CD4-positive, alpha-beta T cell (primary cell): Measurements from ENCODE around the gene LRIG1. TPM values are rescaled to one million over a fixed set of nuclear protein-coding genes. Genes with fewer than 3 reads are reported as not detected.

Experiments used
- ATAC-seq: fragments of 200-7000 bp; cut with Tn5 transposase; one replicate; pipeline ENCODE4 v1.10.0; 2022; ENCODE audit warnings: mild to moderate bottlenecking; ENCODE audit not compliant: poor library complexity
- CTCF ChIA-PET: fragments of 350-600 bp; sonication (Branson Sonifier 250); formaldehyde crosslinking; loops from one replicate; lab custom pipeline; 2021; ENCODE audit warnings: antibody characterized with exemption, inconsistent platforms; lab: Charles Lee
- POLR2A ChIA-PET: fragments of 350-600 bp; sonication (Branson Sonifier 250); formaldehyde crosslinking; loops from one replicate; lab custom pipeline; 2021; ENCODE audit warnings: antibody characterized with exemption, inconsistent platforms; lab: Charles Lee
- DNase-seq, 14 experiments: peaks; one replicate each; pipeline ENCODE4 v3.0.0-alpha.2; 2013 to 2020; ENCODE audit warnings: mixed read lengths in 2 of 14
- H3K27ac ChIP-seq, 2 donors: one replicate each; pipeline versions ENCODE4 v1.5.1 to v1.7.0; 2013; ENCODE audit warnings: low read length in 2 of 2, low read depth in 1 of 2, mild to moderate bottlenecking in 1 of 2
- H3K27me3 ChIP-seq, 2 experiments: 1 replicate in 1 of 2; 2 replicates in 1 of 2; pipeline versions ENCODE4 v1.6.1 to v1.7.0; 2013; ENCODE audit warnings: low read length in 2 of 2, control low read depth in 1 of 2, mild to moderate bottlenecking in 1 of 2, moderate library complexity in 1 of 2; ENCODE audit not compliant: insufficient read depth in 2 of 2, control insufficient read depth in 1 of 2
- H3K36me3 ChIP-seq: one replicate; pipeline ENCODE4 v1.6.1; 2013; ENCODE audit warnings: low read length, control low read depth; ENCODE audit not compliant: insufficient read depth
- H3K4me1 ChIP-seq: one replicate; pipeline ENCODE4 v1.6.1; 2013; ENCODE audit warnings: low read length, control low read depth; ENCODE audit not compliant: insufficient read depth
- H3K4me3 ChIP-seq: one replicate; pipeline ENCODE4 v1.5.1; 2013; ENCODE audit warnings: mild to moderate bottlenecking, low read length, moderate library complexity
- H3K9me3 ChIP-seq, 2 experiments: 1 replicate in 1 of 2; 2 replicates in 1 of 2; pipeline versions ENCODE4 v1.6.1 to v1.7.0; 2013; ENCODE audit warnings: low read length in 2 of 2, mild to moderate bottlenecking in 2 of 2, control low read depth in 1 of 2, moderate library complexity in 1 of 2; ENCODE audit not compliant: control insufficient read depth in 1 of 2, insufficient read depth in 1 of 2
- H3K27ac Mint-ChIP-seq: one replicate; pipeline ENCODE4 v1.8.0; 2020; ENCODE audit warnings: mixed read lengths
- H3K27me3 Mint-ChIP-seq: one replicate; pipeline ENCODE4 v1.8.0; 2021; ENCODE audit warnings: mixed read lengths
- H3K36me3 Mint-ChIP-seq: one replicate; pipeline ENCODE4 v1.8.0; 2021; ENCODE audit warnings: low read depth, mixed read lengths
- H3K4me1 Mint-ChIP-seq: one replicate; pipeline ENCODE4 v1.8.0; 2021; ENCODE audit warnings: low read depth, mixed read lengths
- H3K4me3 Mint-ChIP-seq: one replicate; pipeline ENCODE4 v1.8.0; 2020; ENCODE audit warnings: mild to moderate bottlenecking, mixed read lengths
- H3K9me3 Mint-ChIP-seq: one replicate; pipeline ENCODE4 v1.8.0; 2020; ENCODE audit warnings: mixed read lengths
- CTCF ChIP-seq: fragments of 200-600 bp; IDR thresholded peaks from one replicate; pipeline ENCODE4 v1.8.0; 2022; ENCODE audit warnings: antibody characterized with exemption, mild to moderate bottlenecking
- intact Hi-C, 2 experiments: fragments of 100-400 bp; cut with DNase I in 1 of 2; cut with micrococcal nuclease in 1 of 2; formaldehyde crosslinking; loops; one replicate each; pipeline versions ENCODE4 v1.15.1 to v1.9.0; 2023 to 2025; cut with DNase I, micrococcal nuclease
- total RNA-seq, 174 experiments: library from RNA in 2 of 174; stranded (reverse) in 2 of 174; gene quantifications; one replicate each; pipeline ENCODE4 v1.2.3 and lab custom pipeline; 2021 to 2026

LRIG1 gene
- total RNA-seq, 2 experiments from 2014 or later, result 30.1 to 33.1 TPM

GRCh38 chr3:66493458-66494099 is 7.2 kb downstream of the LRIG1 start:
- no peak overlapping the region for H3K4me3 ChIP-seq
- ChIA-PET CTCF (interaction anchor here (1.6 kb wide), 1 partner anchor 10 kb away, joined by 6 read pairs; no protein-coding TSS in a partner anchor), POLR2A (interaction anchor here (1.5 to 2.1 kb wide), 2 partner anchors 11 to 13 kb away, joined by 7 to 9 read pairs; no protein-coding TSS in a partner anchor)
- no peak for ATAC-seq
- H3K36me3 Mint-ChIP-seq, result no peaks in the 10 kb centered on the region
- no peak overlapping the region for H3K27ac Mint-ChIP-seq
- TF ChIP-seq CTCF, result no peak
- H3K27me3 Mint-ChIP-seq, result no peaks in the 10 kb centered on the region
- peaks cover 97% of the 10 kb centered on the region for H3K4me1 Mint-ChIP-seq
- H3K9me3 Mint-ChIP-seq, result no peaks in the 10 kb centered on the region
- H3K4me1 ChIP-seq, result peaks cover 75% of the 10 kb centered on the region
- H3K27ac ChIP-seq, result no peak overlapping the region
- no peak for DNase-seq
- no peaks in the 10 kb centered on the region for H3K27me3 ChIP-seq
- peak overlapping the region; percentile 39 for H3K4me3 Mint-ChIP-seq
- intact Hi-C loops, result loop anchor here (2.0 to 10.0 kb wide), 2 partner anchors 17 to 189 kb away; no protein-coding TSS in a partner anchor
- H3K9me3 ChIP-seq, result no peaks in the 10 kb centered on the region
- no peaks in the 10 kb centered on the region for H3K36me3 ChIP-seq

GRCh38 chr3:66492672-66493071 is 8.2 kb downstream of the LRIG1 start:
- Mint-ChIP-seq H3K36me3 (no peaks in the 10 kb centered on the region), H3K27me3 (no peaks in the 10 kb centered on the region), H3K9me3 (no peaks in the 10 kb centered on the region), H3K4me3 (no peak overlapping the region), H3K4me1 (peaks cover 91% of the 10 kb centered on the region), H3K27ac (peak overlapping the region; percentile 43)
- no peak for TF ChIP-seq CTCF
- no peaks in the 10 kb centered on the region for H3K9me3 ChIP-seq
- no peaks in the 10 kb centered on the region for H3K36me3 ChIP-seq
- no peak overlapping the region for H3K4me3 ChIP-seq
- DNase-seq, result no peak
- no peak for ATAC-seq
- peaks cover 76% of the 10 kb centered on the region for H3K4me1 ChIP-seq
- ChIA-PET POLR2A (no interaction called here), CTCF (interaction anchor here (1.4 kb wide), 1 partner anchor 13 kb away, joined by 4 read pairs; no protein-coding TSS in a partner anchor)
- no peak overlapping the region for H3K27ac ChIP-seq
- no peaks in the 10 kb centered on the region for H3K27me3 ChIP-seq
- intact Hi-C loops, result loop anchor here in 1 of 2 experiments (10.0 kb wide), 1 partner anchor 188 kb away; no protein-coding TSS in a partner anchor

GRCh38 chr3:66492071-66492470 is 8.8 kb downstream of the LRIG1 start:
- ChIA-PET POLR2A (interaction anchor here (1.0 to 2.8 kb wide), 3 partner anchors 8 to 11 kb away, joined by 3 to 22 read pairs (median 19); partner anchors contain the start of gene LRIG1), CTCF (interaction anchor here (1.2 to 1.4 kb wide), 2 partner anchors 11 to 13 kb away, joined by 3 to 4 read pairs; no protein-coding TSS in a partner anchor)
- Mint-ChIP-seq H3K27ac (peak overlapping the region; percentile 43), H3K4me3 (peak overlapping the region; percentile 5), H3K27me3 (no peaks in the 10 kb centered on the region), H3K4me1 (peaks cover 91% of the 10 kb centered on the region), H3K36me3 (no peaks in the 10 kb centered on the region), H3K9me3 (no peaks in the 10 kb centered on the region)
- Histone ChIP-seq H3K27me3 (no peaks in the 10 kb centered on the region), H3K9me3 (no peaks in the 10 kb centered on the region), H3K27ac (no peak overlapping the region), H3K36me3 (no peaks in the 10 kb centered on the region), H3K4me1 (peaks cover 73% of the 10 kb centered on the region), H3K4me3 (no peak overlapping the region)
- ATAC-seq (no peak), DNase-seq (no peak)
- no peak for TF ChIP-seq CTCF
- intact Hi-C loops, result loop anchor here in 1 of 2 experiments (10.0 kb wide), 1 partner anchor 187 kb away; no protein-coding TSS in a partner anchor
